DOHH2 (cell line): Measurements from ENCODE around the gene S100A3.

Source experiments
- H3F3A ChIP-seq: fragments of 200-600 bp; sonication (generic), shearing (Covaris generic); 2 replicates; pipeline ENCODE4 v1.6.0; 2016; ENCODE audit warnings: antibody characterized with exemption, mild to moderate bottlenecking; ENCODE audit not compliant: control insufficient read depth, insufficient read depth
- H3K27ac ChIP-seq: fragments of 200-600 bp; sonication (generic); 2 replicates; pipeline ENCODE4 v1.5.1; 2014; ENCODE audit warnings: low read depth, mild to moderate bottlenecking, low read length, moderate library complexity
- H3K27me3 ChIP-seq: fragments of 200-600 bp; sonication (generic); 2 replicates; pipeline ENCODE4 v1.6.1; 2014; ENCODE audit warnings: mild to moderate bottlenecking, low read length, mixed read lengths; ENCODE audit not compliant: control insufficient read depth
- H3K36me3 ChIP-seq: fragments of 200-600 bp; sonication (generic); 2 replicates; pipeline ENCODE4 v1.6.1; 2014; ENCODE audit warnings: mild to moderate bottlenecking, low read length, moderate library complexity, mixed read lengths; ENCODE audit not compliant: control insufficient read depth
- H3K4me1 ChIP-seq: fragments of 200-600 bp; sonication (generic); 2 replicates; pipeline ENCODE4 v1.6.1; 2014; ENCODE audit warnings: mild to moderate bottlenecking, low read length, mixed read lengths; ENCODE audit not compliant: control insufficient read depth
- H3K4me2 ChIP-seq: fragments of 200-600 bp; sonication (generic); 2 replicates; pipeline ENCODE4 v1.6.0; 2014; ENCODE audit warnings: mild to moderate bottlenecking, low read length, moderate library complexity
- H3K4me3 ChIP-seq: fragments of 200-600 bp; sonication (generic); 2 replicates; pipeline ENCODE4 v1.5.1; 2014; ENCODE audit warnings: mild to moderate bottlenecking, low read length, mixed read lengths
- H3K79me2 ChIP-seq: fragments of 200-600 bp; sonication (generic); 2 replicates; pipeline ENCODE4 v1.6.1; 2014; ENCODE audit warnings: mild to moderate bottlenecking, low read length, mixed read lengths; ENCODE audit not compliant: control insufficient read depth
- H3K9me2 ChIP-seq: fragments of 200-600 bp; sonication (generic); replicated peaks from 2 replicates; pipeline ENCODE4 v1.6.1; 2014; ENCODE audit warnings: mild to moderate bottlenecking, low read length, mixed read lengths; ENCODE audit not compliant: control insufficient read depth
- H3K9me3 ChIP-seq: fragments of 200-600 bp; sonication (generic); 2 replicates; pipeline ENCODE4 v1.6.1; 2014; ENCODE audit warnings: antibody characterized with exemption, low read length, mixed read lengths; ENCODE audit not compliant: control insufficient read depth, insufficient read depth
- H4K20me1 ChIP-seq: fragments of 200-600 bp; sonication (generic); 2 replicates; pipeline ENCODE4 v1.6.0; 2014; ENCODE audit warnings: low read depth, mild to moderate bottlenecking, antibody characterized with exemption, low read length, moderate library complexity; ENCODE audit not compliant: control insufficient read depth, insufficient read depth
- CTCF ChIP-seq: fragments of 200-600 bp; sonication (generic); IDR thresholded peaks from one replicate; pipeline ENCODE4 v1.5.1; 2014; ENCODE audit warnings: antibody characterized with exemption, mild to moderate bottlenecking, low read depth, low read length; ENCODE audit not compliant: poor library complexity, severe bottlenecking
- EZH2phosphoT487 ChIP-seq: fragments of 200-600 bp; sonication (generic); IDR thresholded peaks from 2 replicates; pipeline ENCODE4 v1.6.1; 2017; ENCODE audit warnings: borderline replicate concordance, mild to moderate bottlenecking, antibody characterized with exemption, low read length, moderate library complexity, mixed read lengths

Gene S100A3

GRCh38 chr1:153556348-153556747 is 7.3 kb upstream of the S100A3 start:
- Histone ChIP-seq H3K4me2 (no peak overlapping the region), H3K27ac (no peak overlapping the region)

GRCh38 chr1:153553830-153554541 is 4.9 kb upstream of the S100A3 start:
- Histone ChIP-seq H3K9me3 (no peaks in the 10 kb centered on the region), H3K27ac (no peak overlapping the region), H3K9me2 (no peaks in the 10 kb centered on the region), H3K4me2 (no peak overlapping the region), H3K4me1 (no peaks in the 10 kb centered on the region), H4K20me1 (no peaks in the 10 kb centered on the region), H3K4me3 (no peak overlapping the region), H3K36me3 (no peaks in the 10 kb centered on the region), H3F3A (no peaks in the 10 kb centered on the region), H3K79me2 (no peaks in the 10 kb centered on the region), H3K27me3 (peaks cover 13% of the 10 kb centered on the region)
- TF ChIP-seq EZH2phosphoT487 = no peak
- TF ChIP-seq CTCF = no peak

More at GRCh38 chr1:153556348-153556747, 7.3 kb upstream of the S100A3 start:
- Histone ChIP-seq H3K9me2 (no peaks in the 10 kb centered on the region), H3F3A (no peaks in the 10 kb centered on the region), H4K20me1 (no peaks in the 10 kb centered on the region), H3K79me2 (no peaks in the 10 kb centered on the region), H3K4me3 (no peak overlapping the region), H3K27me3 (no peaks in the 10 kb centered on the region), H3K4me1 (no peaks in the 10 kb centered on the region), H3K36me3 (no peaks in the 10 kb centered on the region), H3K9me3 (no peaks in the 10 kb centered on the region)
- no peak for TF ChIP-seq CTCF
- TF ChIP-seq EZH2phosphoT487 = no peak

- Histone ChIP-seq H3K27ac (no peak overlapping the region), H3F3A (no peaks in the 10 kb centered on the region), H3K4me1 (no peaks in the 10 kb centered on the region), H4K20me1 (no peaks in the 10 kb centered on the region), H3K36me3 (no peaks in the 10 kb centered on the region), H3K4me3 (no peak overlapping the region), H3K79me2 (no peaks in the 10 kb centered on the region), H3K9me3 (no peaks in the 10 kb centered on the region), H3K4me2 (no peak overlapping the region), H3K27me3 (peaks cover 22% of the 10 kb centered on the region), H3K9me2 (no peaks in the 10 kb centered on the region)
- TF ChIP-seq CTCF (no peak), EZH2phosphoT487 (no peak)
Observed at GRCh38 chr1:153553096-153553495, 4.0 kb upstream of the S100A3 start.
